HG02852 (cell line): ENCODE results near the gene RNF17.

Experiments
- ATAC-seq: cut with Tn5 transposase; IDR thresholded peaks from one replicate; pipeline ENCODE4 v1.9.1; 2021; ENCODE audit warnings: mild to moderate bottlenecking, moderate library complexity; ENCODE audit not compliant: unreplicated experiment

RNF17 gene

DNA sequence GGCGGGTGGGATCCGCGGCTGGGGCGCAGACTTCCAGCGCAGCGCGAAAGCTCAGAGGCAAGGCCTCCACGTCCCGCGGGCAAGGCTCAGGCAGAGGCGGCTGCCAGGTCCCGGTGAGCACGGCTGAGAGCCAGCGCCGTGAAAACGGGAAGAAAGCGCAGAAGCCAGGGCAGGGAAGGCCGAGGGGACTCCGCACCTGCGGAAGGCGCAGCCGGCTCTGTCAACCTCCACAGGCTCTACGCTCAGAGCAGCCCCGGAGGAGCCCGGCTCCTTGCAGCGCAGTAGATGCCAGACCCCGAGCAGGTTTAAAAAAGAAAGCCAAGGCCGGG lies 131.0 kb downstream of the RNF17 start:
- ATAC-seq: no peak

DNA sequence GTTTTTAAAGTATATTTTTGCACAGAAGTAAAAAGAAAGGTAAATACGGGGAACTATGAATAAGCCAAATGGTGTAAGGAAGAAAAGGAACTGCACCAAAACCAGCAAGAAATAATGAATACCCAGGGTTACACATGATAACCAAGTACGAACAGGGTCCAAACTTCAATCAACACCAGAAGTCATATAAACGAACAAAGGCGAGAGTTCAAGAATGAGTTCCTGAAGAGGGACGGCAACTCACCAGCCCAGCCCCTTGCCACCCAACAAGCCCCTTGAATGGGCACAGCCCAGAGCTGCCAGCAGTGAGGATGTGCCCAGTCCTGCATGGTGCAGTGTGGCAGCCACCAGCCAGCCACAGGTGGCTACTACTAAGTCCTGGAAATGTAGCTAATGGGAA lies 132.1 kb downstream of the RNF17 start:
- ATAC-seq: no peak

DNA sequence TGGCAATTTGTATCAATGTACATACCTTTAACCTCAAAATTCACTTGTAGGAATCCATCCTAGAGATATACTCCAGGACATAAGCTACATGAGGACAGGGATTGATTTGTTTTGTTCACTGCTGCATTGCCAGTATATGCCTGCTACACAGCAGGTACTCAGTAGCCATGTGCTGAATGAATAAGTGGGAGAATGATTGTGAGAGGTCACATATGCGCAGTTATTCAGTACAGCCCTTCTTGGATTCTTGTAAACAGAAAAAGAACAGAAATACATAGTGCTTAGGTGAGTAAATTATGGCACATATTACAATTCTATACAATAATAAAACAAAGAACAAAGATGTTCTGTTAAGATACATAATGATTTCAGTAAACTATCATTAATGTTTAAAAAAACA lies 133.3 kb downstream of the RNF17 start:
- ATAC-seq: no peak

DNA sequence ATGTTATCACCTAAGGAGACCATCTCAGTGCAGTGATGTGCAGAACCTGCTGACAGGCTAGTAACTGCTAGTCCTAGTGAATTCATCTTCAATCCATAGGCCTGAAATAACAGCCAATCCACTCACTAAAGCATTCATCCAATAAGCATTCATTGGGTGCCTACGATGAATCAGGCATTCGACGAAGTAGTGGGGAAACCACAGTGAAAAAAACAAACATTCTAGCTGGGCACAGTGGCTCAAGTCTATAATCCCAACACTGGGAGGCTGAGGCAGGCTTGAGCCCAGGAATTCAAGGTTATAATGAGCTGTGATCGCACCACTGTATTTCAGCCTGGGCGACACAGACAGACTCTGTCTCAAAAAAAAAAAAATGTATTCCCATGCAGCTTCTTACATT lies 135.6 kb downstream of the RNF17 start:
- ATAC-seq: no peak

DNA sequence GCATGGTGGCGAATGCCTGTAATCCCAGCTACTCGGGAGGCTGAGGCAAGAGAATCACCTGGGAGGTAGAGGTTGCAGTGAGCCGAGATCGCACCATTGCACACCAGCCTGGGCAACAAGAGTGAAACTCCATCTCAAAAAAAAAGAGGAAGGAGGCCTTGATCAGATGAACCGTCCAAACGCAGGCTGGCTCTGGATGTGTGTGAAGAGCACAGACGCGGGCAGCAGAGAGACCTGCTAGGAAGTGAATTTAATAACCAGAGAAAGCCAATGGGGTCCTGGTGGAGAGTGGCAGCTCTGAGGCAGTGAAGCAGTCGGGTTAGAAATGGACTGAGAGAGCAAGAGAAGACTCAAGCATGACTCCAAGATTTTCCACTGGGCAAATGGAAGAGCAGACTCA lies 136.5 kb downstream of the RNF17 start:
- peak; percentile 76 for ATAC-seq

DNA sequence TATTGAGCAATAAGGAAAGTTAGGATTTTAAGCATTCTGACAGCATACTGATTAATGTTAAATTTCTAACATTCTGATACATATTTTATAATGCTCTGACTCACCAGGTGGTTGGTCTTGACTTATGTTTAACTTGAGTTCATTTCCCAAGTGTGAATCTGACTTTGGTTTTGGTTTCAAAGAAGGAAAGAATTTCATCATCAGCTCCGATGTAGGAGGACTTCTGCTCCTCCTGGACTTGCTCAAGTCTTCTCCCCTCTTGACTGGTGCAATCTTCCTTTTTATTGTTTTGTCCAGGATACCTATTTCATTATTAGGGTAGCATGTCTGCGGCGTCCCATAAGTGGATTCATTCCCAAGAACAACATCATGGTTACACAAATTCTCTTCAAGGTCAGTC lies 141.3 kb downstream of the RNF17 start:
- ATAC-seq: no peak

DNA sequence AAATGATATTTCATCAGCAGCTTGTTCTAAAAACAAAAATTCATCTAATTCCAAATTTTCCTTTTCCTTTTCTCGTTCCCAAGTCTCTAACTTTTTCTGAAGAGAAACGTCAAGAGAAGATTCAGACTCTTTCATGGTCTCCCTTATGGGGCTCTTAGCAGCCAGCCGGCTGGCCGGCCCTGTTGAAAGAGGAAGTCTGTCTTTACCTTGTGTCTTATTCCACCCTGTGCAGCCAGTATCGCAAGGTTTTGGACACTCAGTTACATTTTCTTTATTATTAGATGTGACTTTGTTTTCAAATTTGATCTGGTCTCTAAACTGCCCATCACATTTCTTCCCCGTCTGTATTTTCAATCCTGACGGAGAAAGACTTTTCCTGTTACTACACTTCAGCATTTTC lies 142.3 kb downstream of the RNF17 start:
- ATAC-seq: no peak

DNA sequence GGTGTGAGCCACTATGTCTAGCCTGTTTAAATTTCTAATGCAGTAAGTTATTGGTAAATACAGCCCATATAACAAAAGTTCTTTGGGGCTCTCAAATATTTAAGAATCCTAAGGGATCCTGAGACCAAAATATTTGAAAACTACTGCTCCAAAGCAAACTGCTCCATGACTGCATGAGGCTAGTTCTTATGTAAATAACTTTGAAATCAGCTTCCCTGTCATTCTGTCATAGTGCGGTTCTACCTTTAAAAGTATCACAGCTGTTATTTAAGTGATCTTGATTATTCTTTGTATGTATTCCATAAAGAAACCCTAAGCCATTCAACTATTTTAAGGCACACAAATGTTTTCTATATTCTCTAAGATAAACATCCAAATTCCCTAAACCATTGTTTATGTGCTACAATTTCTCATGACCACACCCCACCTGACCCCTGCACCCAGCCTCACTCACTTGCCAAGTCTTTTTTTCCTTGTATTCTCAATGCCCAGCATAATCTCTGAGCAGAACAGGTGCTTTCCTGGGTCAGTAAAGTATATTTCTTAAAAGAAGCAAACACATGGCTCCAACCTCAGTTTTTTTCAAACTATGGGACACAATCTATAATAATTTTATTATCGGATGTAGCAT lies 146.6 kb downstream of the RNF17 start:
- ATAC-seq: no peak

DNA sequence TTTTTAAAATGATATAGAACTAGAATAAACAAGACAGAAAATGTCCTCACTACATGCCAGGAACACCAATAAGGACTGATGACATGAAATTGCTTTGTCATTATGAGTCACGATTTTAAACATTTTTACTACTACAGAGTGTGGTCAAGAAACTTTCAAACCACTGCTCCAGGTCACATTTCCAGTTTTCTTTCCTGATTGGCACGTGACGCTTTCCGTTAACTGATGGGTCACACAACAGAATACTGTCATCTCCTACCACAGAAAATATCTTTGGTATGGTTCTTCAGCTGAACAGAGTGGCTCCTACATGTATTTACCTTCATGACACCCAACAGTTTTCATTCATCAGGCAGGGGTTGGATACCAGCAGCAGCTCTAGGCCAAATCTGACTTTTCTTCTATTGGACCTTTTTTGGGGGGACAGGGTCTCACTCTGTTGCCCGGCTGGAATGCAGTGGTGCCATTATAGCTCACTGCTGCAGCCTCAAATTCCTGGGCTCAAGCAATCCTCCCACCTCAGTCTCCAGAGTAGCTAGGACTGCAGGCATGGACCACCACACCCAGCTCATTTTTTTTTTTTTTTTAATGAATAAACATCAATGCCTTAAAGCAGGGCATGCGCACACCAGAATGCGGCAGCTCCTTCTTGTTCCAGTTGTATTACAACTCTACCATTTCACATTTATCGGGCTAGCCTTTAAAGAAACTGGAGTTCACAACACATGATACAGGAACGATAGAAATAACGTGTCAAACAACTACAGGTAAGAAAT lies 147.4 kb downstream of the RNF17 start:
- no peak for ATAC-seq

DNA sequence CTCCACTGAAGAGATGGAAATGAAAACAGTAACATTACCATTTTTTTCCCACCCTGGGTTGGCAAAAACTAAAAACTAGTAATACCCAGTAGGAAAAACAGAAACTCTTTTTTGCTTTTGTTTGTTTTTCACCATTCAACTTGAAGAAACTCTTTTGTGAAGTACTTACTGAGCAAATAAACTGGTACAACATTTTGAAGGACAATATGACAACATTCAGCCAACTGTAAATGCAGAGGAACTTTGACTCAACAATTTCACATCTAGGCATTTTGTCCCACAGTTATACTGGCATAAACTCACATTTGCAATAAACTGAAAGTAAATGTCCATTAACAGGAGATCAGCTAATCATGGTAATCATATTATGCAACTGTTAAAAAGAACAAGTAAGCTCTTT lies 152.5 kb downstream of the RNF17 start:
- ATAC-seq: no peak

DNA sequence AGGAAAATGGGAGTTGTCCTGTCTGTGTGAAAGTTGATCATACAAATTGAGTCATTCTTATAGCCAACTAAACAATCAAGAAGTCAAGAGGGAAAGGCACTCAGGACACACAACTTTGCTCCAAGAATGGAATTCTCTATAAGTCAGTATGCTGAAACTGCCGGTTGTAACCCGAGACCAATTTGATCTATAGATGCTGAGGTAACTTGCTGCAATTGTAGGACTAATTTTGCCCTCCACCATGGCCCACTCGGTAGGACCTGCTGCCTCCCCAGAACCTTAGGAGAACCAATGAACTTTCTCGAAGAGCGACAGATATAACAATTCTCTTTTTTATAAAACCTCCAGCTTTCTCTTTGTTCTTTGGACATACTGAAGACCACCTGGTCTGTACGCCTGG lies 157.0 kb downstream of the RNF17 start:
- ATAC-seq: no peak

DNA sequence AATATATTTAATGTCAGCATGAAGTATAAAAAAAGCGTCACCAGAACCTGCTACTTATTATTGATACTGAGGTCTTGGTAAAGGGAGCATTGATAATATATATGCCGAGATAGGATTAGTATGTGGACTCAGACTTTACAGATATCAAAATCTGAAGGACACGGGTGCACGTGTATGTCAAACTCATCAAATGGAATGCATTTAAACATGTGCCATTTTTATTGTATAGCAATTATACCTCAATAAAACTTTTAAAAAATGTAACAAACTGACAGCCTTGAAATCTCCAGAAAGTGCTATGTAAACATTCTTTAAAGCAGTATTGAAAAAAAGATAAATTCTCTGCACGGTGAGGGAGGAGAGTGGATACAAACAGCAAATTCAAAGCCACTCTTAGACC lies 157.9 kb downstream of the RNF17 start:
- no peak for ATAC-seq

DNA sequence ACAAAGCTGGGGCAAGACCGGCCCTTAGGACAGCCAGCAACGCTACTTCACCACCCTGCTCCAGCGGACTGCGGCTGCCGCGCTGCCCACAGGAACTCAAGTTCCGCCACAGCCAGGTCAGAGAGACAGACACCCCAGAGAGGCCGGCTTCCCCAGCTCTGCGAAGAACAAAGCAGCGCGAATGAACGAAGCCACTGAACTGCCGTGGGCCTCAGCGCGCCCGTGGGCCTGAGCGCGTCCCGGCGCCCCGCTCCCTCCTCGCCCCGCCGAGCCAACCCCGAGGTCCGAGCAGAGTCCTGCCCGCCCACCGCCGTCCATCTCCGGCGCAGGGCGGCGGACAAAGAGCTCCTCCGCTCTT lies 158.4 kb downstream of the RNF17 start:
- peak; percentile 20 for ATAC-seq

DNA sequence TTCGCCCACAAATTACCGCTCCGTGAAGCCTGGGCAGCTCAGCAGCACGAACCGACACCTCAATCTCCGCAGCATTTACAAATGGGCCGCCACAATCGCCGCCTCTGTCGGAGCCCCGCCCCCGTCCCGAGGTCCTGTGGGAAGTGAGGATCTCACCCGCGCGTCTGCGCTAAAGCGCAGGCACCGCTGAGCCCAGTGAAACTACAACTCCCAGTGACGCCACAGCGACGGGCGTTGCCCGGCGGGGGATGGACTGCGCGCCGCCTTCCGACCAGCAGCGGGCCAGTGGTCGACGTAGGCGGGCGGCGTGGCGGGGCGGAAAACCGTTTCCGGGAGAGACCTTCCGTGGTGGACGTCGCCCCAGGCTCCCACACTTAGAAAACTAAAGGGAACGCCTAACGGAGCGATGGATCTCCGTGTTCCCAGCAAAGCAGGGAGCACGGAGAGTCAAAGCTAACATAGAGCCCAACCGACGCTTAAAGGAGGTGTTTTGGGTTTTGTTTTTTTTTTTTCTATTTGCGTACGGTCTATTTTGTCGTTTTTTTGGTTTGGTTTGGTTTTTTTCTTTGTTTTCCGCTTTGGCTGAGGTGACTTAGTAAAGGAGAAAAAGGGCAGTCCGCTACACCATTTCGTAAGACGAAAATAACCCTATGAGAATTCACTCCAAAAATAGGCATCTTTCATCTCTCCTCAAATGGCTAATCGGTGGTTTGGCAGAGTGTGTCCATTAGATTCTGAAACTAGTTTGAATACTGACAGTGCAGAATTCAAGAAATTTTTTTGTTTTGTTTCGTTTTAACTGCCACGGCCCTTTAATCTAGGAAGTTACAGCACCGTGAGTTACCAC lies 159.0 kb downstream of the RNF17 start:
- peak; percentile 93 for ATAC-seq

DNA sequence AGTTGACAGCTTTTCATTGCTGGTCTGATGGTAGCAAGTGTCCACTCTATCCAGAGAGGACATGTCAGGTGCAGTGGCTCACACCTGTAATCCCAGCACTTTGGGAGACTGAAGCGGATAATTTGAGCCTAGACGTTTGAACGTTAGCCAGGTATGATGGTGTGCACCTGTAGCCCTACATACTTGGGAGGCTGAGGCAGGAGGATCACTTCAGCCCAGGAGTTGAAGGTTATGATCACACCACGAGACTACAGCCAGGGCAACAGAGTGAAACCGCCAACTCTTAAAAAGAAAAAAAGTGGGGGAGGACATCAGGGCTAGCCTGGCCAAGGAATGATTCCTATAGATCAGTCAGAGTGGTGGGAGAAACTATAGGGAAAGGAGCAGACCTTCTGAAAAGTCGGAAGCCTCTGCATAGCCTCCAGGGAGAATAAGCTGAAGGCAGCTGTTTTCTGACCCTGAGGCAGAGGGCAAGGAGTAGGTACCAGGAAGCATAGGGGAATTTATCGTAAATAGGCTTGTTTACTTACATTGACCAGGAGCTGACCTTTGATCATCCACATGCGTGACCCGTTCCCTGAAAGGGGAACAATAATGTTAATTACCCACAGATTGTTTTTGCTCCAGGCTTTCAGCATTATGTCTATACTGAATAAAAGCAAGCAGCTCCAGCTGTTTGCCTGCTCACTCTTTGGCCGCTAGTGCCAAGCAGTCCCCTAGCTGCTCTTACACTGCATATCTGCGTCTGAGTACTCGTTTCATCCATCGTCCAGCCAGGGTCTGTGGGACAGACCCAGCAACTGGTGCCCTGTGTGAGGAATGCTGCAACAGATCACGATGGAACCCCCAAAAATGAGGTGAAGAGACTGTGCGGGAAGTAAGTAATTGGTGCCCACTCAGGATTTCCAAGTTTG lies 161.6 kb downstream of the RNF17 start:
- no peak for ATAC-seq

DNA sequence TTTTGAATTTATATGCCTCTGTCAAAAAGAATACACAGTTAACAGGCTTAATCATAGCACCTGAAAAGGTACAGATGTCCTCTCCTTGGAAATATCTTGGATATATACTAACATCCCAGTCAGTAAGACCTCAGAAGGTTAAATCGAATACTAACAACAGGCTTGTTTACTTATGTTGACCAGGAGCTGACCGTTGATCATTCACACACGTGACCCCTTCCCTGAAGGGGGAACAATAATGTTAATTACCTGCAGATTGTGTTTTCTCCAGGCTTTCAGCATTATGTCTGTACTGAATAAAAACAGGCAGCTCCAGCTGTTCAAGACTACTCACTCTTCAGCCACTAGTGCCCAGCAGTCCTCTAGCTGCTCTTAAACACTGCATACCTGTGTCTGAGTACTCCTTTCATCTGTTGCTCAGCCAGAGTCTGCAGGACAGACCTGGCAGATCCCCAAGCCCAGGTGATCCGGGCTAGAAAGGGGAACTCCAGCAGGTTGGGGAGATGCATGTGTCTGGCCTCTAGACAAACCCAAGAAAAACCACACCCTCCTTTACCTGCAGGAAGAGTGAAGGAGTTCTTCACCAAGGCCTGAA lies 163.9 kb downstream of the RNF17 start:
- ATAC-seq: no peak

DNA sequence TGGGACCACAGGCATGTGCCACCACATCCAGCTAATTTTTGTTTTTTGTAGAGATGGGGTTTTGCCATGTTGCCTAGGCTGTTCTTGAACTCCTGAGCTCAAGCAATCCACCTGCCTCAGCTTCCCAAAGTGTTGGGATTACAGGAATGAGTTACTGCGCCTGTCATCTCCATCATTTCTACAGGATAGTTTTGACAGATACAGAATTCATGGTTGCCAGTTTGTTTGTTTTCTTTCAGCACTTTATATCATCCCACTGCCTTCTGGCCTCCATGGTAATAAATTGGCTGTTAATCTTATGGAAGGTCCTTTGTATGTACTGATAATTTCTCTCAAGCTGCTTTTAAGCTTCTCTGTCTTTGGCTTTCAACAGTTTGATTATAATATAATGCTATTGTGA lies 165.2 kb downstream of the RNF17 start:
- no peak for ATAC-seq
